GM13976 (cell line): Measurements from ENCODE around the gene PREX1.

Experiments used
- DNase-seq: peaks from one replicate; pipeline ENCODE4 v3.0.0; 2012; ENCODE audit warnings: low spot score
- in situ Hi-C: fragments of 300-500 bp; cut with MboI; formaldehyde crosslinking; loops from one replicate; pipeline ENCODE4 v1.12.0; 2022; ENCODE audit warnings: low sequenced_read_pairs, mixed read lengths, inconsistent platforms; ENCODE audit not compliant: unreplicated experiment
- TF ChIP-seq, protein P1 (sequence below): IDR thresholded peaks from 2 replicates; pipeline ENCODE4 v1.5.1; 2012; ENCODE audit warnings: borderline replicate concordance, mild to moderate bottlenecking; ENCODE audit not compliant: insufficient read depth; ENCODE audit errors: extremely low read depth, missing control alignments, control extremely low read depth

The PREX1 gene

DNA sequence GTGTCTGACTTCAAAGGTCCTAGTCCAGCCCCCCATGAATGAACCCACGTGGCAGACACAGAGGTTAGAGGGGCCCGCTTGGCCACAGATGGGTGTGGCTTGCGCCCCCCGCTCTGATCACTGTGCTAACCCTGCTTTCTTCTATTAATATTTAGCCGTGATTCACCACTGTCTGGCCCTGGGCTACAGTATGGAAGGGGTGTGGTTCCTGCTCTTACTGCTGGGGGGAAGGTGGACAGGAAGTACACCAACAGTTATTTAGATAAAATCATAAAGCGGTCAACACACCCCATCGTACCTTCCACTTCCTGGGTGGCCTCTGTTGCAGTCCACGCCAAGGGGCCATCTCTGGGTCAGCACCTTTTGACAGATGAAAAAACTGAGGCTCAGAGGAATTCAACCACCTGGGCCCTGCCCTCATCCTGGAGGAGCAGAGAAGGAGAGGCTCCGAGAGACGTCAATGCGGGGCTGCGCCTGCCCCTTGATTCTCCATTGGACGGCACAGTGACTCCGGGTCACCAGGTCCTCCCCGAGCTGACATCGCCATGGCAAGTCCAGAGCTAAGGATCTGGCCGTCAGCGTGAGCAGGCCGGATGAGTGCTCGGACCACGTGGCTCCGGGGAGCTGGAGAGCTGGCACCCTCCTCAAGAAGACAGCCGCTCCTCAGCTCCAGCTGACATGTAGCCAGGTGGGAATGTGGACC is 206.3 kb downstream of the PREX1 start:
- in situ Hi-C loops = loop anchor here (25.0 kb wide), 1 partner anchor 934 kb away; no protein-coding TSS in a partner anchor
- TF ChIP-seq, protein P1, sequence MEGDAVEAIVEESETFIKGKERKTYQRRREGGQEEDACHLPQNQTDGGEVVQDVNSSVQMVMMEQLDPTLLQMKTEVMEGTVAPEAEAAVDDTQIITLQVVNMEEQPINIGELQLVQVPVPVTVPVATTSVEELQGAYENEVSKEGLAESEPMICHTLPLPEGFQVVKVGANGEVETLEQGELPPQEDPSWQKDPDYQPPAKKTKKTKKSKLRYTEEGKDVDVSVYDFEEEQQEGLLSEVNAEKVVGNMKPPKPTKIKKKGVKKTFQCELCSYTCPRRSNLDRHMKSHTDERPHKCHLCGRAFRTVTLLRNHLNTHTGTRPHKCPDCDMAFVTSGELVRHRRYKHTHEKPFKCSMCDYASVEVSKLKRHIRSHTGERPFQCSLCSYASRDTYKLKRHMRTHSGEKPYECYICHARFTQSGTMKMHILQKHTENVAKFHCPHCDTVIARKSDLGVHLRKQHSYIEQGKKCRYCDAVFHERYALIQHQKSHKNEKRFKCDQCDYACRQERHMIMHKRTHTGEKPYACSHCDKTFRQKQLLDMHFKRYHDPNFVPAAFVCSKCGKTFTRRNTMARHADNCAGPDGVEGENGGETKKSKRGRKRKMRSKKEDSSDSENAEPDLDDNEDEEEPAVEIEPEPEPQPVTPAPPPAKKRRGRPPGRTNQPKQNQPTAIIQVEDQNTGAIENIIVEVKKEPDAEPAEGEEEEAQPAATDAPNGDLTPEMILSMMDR = no peak
- peak; percentile 52 for DNase-seq

DNA sequence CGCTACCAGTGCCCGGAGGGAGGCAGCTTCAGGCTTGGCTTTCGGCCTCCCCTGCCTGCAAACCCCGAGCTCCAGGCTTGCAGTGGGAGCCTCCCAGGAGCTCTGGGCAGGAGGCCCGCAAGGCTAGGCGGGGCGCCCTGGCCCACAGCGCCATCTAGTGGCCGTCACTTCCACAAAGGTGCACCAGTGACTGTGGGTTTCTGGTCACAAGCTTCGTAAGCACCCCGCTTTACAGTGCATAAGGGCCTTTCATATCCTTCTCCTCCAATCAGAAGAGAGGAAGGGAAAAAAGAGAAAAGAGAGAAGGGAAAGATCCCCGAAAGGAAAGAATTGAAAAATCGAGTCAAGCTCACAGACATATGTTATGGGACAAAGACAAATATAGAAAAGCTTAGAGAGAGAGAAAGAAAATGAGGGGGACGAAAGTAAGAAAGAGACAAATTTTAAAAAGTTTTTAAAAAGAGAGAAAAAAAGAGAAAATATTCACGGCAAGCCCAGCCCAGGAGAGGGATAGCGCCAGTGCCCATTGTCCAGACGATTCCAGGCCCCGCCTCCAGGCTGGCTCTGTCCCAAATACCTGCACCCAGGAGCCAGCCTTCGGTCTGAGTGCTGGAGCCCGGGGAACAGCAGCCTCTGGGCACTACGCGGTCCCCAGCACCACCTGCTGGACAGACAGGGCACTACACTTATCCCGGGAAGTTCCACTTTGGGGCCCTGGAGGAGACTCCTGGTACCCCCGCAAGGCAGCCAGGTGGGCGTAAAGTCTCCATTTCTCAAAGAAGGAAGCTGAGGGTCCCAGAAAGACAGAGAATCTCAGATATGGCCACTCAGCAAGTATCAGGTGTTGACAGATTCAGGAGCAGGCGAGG is 207.1 kb downstream of the PREX1 start:
- DNase-seq = peak; percentile 91
- in situ Hi-C loops = loop anchor here (25.0 kb wide), 1 partner anchor 933 kb away; no protein-coding TSS in a partner anchor
- TF ChIP-seq, protein P1 = peak; percentile 93

DNA sequence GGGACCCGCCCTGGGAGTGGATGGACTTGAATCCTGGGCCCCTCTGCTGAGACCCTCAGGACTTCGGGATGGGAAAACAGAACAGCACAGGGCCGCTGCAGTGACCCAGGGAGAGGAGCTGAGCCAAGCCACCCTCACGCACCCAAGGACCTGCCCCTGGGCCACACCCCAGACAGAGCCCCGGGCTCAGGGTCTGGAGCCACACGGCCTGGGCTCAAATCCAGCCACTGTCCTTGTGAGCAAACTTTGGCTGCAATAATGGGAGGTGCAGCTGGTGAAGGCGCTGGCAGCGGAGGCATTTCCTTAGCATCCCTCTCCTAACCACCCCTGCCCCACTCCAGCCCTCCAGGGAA is 207.7 kb downstream of the PREX1 start:
- no peak for DNase-seq
- in situ Hi-C loops = loop anchor here (25.0 kb wide), 1 partner anchor 933 kb away; no protein-coding TSS in a partner anchor
- TF ChIP-seq, protein P1 = no peak

DNA sequence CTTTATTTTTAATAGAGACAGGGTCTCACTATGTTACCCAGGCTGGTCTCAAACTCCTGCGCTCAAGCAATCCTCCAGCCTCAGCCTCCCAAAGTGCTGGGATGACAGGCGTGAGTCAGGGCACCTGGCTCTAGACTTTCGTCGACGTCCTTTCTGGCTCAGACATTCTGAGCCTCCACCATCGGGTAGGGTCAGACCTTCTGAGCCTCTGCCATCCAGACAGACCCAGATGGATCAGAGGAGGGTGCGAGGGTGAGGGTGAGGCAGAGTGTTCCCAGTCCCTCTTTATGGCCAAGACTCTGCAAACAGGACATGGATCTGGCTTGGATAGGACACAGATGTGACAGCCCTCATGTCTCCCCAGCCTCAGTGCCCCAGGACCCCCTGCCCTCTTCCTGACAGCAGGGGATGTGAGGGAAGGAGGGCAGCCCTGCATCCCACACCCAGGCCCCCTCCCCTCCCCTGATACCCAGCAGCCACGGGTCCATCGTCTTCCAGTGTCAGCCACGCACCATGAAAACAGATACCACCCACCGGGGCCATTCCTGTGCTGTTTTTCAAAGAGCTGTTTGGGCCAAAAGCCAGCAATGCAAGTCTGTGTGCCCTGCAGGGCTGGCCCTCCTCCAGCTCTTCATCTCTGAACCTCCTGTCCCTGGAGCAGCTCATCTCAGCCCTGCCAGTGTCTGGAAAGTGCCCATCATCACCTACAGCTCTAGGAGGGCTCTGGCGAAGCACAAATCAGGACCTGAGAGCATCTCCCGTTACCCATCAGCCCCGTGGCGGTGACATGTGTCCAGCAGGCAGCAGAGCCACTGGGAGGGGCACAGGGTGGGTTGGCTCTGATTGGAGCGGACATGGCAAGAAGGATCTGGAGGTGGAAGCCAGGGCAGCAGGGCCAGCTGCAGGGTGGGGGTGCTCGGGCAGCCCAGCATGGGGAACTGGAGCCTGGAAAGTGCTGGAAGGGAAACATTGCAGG is 208.4 kb downstream of the PREX1 start:
- DNase-seq = no peak
- in situ Hi-C loops = loop anchor here (10.0 to 25.0 kb wide), 2 partner anchors 835 to 932 kb away; partner anchors contain the start of gene SULF2
- TF ChIP-seq, protein P1 = no peak

DNA sequence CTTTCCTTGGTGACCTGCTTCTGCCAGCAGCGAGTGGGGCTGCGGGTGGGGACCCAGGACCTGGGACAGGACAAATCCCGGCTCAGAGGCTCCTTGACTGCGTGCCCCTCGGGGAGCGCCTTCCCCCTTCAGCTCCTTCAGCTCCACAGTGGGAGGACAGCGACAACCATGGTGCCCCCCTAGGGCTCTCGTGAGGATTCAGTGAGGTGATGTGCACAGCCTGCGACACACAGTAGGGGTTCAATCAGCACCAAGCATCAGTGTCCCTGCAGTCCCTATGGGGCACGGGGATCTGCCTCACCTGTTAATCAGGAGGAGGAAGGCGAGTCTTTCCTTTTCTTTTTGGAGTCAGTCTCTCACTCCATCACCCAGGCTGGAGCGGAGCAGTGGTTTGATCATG is 209.2 kb downstream of the PREX1 start:
- DNase-seq = no peak
- in situ Hi-C loops = loop anchor here (10.0 to 25.0 kb wide), 2 partner anchors 834 to 931 kb away; partner anchors contain the start of gene SULF2
- TF ChIP-seq, protein P1 = no peak
